HepG2 (cell line): Measurements from ENCODE around the gene IPMK. TPM values are rescaled to one million over a fixed set of nuclear protein-coding genes. Genes with fewer than 3 reads are reported as not detected.

Source experiments
- ATF7 ChIP-seq, 2 experiments: fragments of 450-650 bp in 1 of 2; sonication (generic) in 1 of 2; formaldehyde crosslinking in 1 of 2; IDR thresholded peaks; 2 replicates each; pipeline versions ENCODE4 v1.4.0 to v1.6.1; 2016 to 2020; ENCODE audit warnings: antibody characterized with exemption in 1 of 2, mild to moderate bottlenecking in 1 of 2, missing genetic modification reagents in 1 of 2
- CAMTA2 ChIP-seq: sonication (generic); formaldehyde crosslinking; IDR thresholded peaks from 2 replicates; pipeline ENCODE4 v1.4.0; 2020; ENCODE audit warnings: mild to moderate bottlenecking, missing genetic modification reagents, borderline replicate concordance
- CEBPB ChIP-seq: IDR thresholded peaks from 2 replicates; pipeline ENCODE4 v1.6.1; 2011; ENCODE audit warnings: low read depth, low read length, improper control_type of control experiment, borderline replicate concordance
- ESRRA ChIP-seq: sonication (generic); formaldehyde crosslinking; IDR thresholded peaks from 2 replicates; pipeline ENCODE4 v1.5.1; 2020; ENCODE audit warnings: mild to moderate bottlenecking, low read depth, missing genetic modification reagents
- FOXJ3 ChIP-seq: sonication (generic); formaldehyde crosslinking; IDR thresholded peaks from 2 replicates; pipeline ENCODE4 v1.4.0; 2020; ENCODE audit warnings: missing genetic modification reagents, mild to moderate bottlenecking, borderline replicate concordance
- GTF2F1 ChIP-seq: fragments of 150-350 bp; IDR thresholded peaks from 2 replicates; pipeline ENCODE4 v1.6.1; 2014; ENCODE audit warnings: low read length
- HMG20A ChIP-seq: IDR thresholded peaks from 2 replicates; pipeline ENCODE4 v1.6.1; 2016; ENCODE audit warnings: borderline replicate concordance
- IKZF1 ChIP-seq: fragments of 450-650 bp; IDR thresholded peaks from 2 replicates; pipeline ENCODE4 v1.7.1; 2016
- IRF2 ChIP-seq: IDR thresholded peaks from 2 replicates; pipeline ENCODE4 v1.6.1; 2018; ENCODE audit warnings: missing genetic modification reagents, missing compliant biosample characterization
- KDM1A ChIP-seq: IDR thresholded peaks from 2 replicates; pipeline ENCODE4 v1.6.1; 2016; ENCODE audit warnings: missing compliant biosample characterization
- MZF1 ChIP-seq: sonication (generic); formaldehyde crosslinking; IDR thresholded peaks from 2 replicates; pipeline ENCODE4 v1.8.1; 2023; ENCODE audit warnings: mild to moderate bottlenecking, missing genetic modification reagents, borderline replicate concordance
- NFATC3 ChIP-seq: sonication (generic); formaldehyde crosslinking; IDR thresholded peaks from 2 replicates; pipeline ENCODE4 v1.5.1; 2020; ENCODE audit warnings: mild to moderate bottlenecking, missing genetic modification reagents
- PAF1 ChIP-seq: IDR thresholded peaks from 2 replicates; pipeline ENCODE4 v1.6.1; 2016; ENCODE audit warnings: missing genetic modification reagents, missing compliant biosample characterization
- SMAD3 ChIP-seq: sonication (generic); formaldehyde crosslinking; IDR thresholded peaks from 2 replicates; pipeline ENCODE4 v1.4.0; 2020; ENCODE audit warnings: missing genetic modification reagents
- STAG1 ChIP-seq: sonication (generic); formaldehyde crosslinking; IDR thresholded peaks from 2 replicates; pipeline ENCODE4 v1.4.0; 2020; ENCODE audit warnings: missing genetic modification reagents
- SUZ12 ChIP-seq: fragments of 150-350 bp; IDR thresholded peaks from 2 replicates; pipeline ENCODE4 v1.6.1; 2014; ENCODE audit warnings: low read depth, low read length
- ZBTB1 ChIP-seq: sonication (generic); formaldehyde crosslinking; IDR thresholded peaks from 2 replicates; pipeline ENCODE4 v1.4.0; 2020; ENCODE audit warnings: missing genetic modification reagents, borderline replicate concordance
- ZNF3 ChIP-seq: IDR thresholded peaks from 2 replicates; pipeline ENCODE4 v1.7.0; 2017; ENCODE audit warnings: inconsistent platforms
- ZNF432 ChIP-seq: sonication (generic); formaldehyde crosslinking; IDR thresholded peaks from 2 replicates; pipeline ENCODE4 v1.5.0; 2020; ENCODE audit warnings: missing genetic modification reagents, mild to moderate bottlenecking, borderline replicate concordance
- polyA plus RNA-seq, 8 experiments: library from polyadenylated mRNA; depleted of rRNA in 3 of 8; stranded (reverse) in 7 of 8; unstranded in 1 of 8; fragments of >200 nt; fragmentation: Illumina TruSeq in 4 of 8; extraction: Trizol in 4 of 8; gene quantifications; 2 replicates each; pipeline versions ENCODE4 v1.2.1 to v1.2.3, GENCODE V29; 2011 to 2016; ENCODE audit warnings: low read depth in 4 of 8, missing spikeins in 1 of 8, mixed read lengths in 1 of 8; ENCODE audit not compliant: insufficient read depth in 1 of 8
- total RNA-seq, 5 experiments: library from RNA; depleted of rRNA; stranded (reverse); fragments of >200 nt; fragmentation: Illumina TruSeq; extraction: Trizol; gene quantifications; 2 replicates each; pipeline ENCODE4 v1.2.3, GENCODE V29; 2016; ENCODE audit warnings: low read depth in 1 of 5
- TF ChIP-seq, protein P1 (sequence below): IDR thresholded peaks from 2 replicates; pipeline ENCODE4 v1.6.1; 2016; ENCODE audit warnings: missing genetic modification reagents, missing compliant biosample characterization
- TF ChIP-seq, protein P2 (sequence below): sonication (generic); formaldehyde crosslinking; IDR thresholded peaks from 2 replicates; pipeline ENCODE4 v1.5.0; 2020; ENCODE audit warnings: missing genetic modification reagents
- TF ChIP-seq, protein P3 (sequence below): IDR thresholded peaks from 2 replicates; pipeline ENCODE4 v1.6.1; 2012; ENCODE audit warnings: low read length, improper control_type of control experiment
- TF ChIP-seq, protein P4 (sequence below): sonication (generic); formaldehyde crosslinking; IDR thresholded peaks from 2 replicates; pipeline ENCODE4 v1.5.0; 2020; ENCODE audit warnings: mild to moderate bottlenecking, missing genetic modification reagents

Gene IPMK
- total and polyA plus RNA-seq, 2 of the 13 experiments (the other 11 are each of a cell fraction or from before 2014, with no cell fraction given), result 2.7 to 3.9 TPM

DNA sequence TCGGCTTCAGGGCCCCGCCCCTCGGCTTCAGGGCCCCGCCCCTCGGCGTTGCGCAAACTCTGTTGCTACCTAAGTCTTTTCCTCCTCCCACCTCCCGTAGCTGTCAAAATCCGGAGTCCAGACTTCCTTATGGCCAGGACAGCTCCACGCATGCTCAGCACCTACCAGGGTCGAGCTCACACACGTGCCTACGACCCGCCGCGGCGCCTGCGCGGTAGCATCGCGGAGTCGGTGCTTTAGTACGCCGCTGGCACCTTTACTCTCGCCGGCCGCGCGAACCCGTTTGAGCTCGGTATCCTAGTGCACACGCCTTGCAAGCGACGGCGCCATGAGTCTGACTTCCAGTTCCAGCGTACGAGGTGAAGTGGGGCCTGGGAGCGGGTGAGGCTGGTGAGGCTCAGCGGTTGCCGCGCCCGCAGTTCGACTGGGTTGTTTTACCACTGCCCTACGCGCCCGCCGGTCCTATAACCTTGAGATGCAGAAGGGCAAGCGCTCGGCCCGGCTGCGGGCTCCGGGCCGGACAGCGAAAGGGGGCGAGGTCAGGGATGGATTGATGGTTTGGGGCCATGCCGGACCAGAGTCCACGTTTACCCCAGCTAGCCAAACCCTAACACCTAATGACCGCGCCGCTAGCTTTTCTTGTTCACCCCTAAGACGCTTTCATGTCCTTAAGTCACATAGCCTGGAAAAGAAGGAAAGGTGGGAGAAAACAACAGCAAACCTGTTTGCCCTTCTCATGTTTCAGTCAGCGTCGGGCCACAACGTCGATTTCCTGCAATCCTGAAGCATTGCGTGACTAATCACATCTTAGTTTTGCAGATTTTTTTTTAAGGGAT, 1.5 kb upstream of the IPMK start, which contains the start of gene CISD1 (continued):
- TF ChIP-seq, protein P1, sequence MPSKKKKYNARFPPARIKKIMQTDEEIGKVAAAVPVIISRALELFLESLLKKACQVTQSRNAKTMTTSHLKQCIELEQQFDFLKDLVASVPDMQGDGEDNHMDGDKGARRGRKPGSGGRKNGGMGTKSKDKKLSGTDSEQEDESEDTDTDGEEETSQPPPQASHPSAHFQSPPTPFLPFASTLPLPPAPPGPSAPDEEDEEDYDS (CRISPR knock-in tag), result peak; percentile 87
- TF ChIP-seq HMG20A (CRISPR knock-in tag), result no peak
- peak; percentile 59; the same call in 1 of the 2 replicates for TF ChIP-seq SMAD3 (CRISPR knock-in tag)
- peak; percentile 57; the same call in 1 of the 2 replicates for TF ChIP-seq ZNF432
- TF ChIP-seq KDM1A (CRISPR knock-in tag), result no peak
- no peak for TF ChIP-seq SUZ12
- peak; percentile 56; the same call in 1 of the 2 replicates for TF ChIP-seq CAMTA2 (CRISPR knock-in tag)
- TF ChIP-seq IRF2 (CRISPR knock-in tag), result peak; percentile 85; the same call in 1 of the 2 replicates
- TF ChIP-seq ZNF3, result no peak; the same call in 1 of the 2 replicates
- TF ChIP-seq STAG1 (CRISPR knock-in tag), result no peak
- TF ChIP-seq GTF2F1, result no peak
- no peak for TF ChIP-seq ATF7 (IDR thresholded peaks at IDR 0.05)
- no peak for TF ChIP-seq ATF7 (CRISPR knock-in tag; IDR thresholded peaks at IDR 0.05)
- TF ChIP-seq MZF1, result no peak
- TF ChIP-seq ESRRA, result peak; percentile 96
- TF ChIP-seq CEBPB, result peak; percentile 98
- TF ChIP-seq IKZF1, result no peak
- no peak for TF ChIP-seq PAF1
- peak; percentile 72; the same call in 1 of the 2 replicates for TF ChIP-seq FOXJ3 (CRISPR knock-in tag)
- TF ChIP-seq, protein P2, sequence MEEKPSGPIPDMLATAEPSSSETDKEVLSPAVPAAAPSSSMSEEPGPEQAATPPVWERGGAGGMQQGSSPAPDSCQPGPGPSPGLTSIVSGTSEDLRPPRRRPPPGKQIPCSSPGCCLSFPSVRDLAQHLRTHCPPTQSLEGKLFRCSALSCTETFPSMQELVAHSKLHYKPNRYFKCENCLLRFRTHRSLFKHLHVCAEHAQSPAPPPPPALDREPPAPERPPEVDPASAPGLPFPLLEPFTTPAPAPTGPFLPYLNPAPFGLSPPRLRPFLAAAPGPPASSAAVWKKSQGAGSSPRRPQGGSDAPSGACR (CRISPR knock-in tag), result 0 out of 2 replicates have a peak, but pooled peaks have one; percentile 55
- no peak for TF ChIP-seq ZBTB1 (CRISPR knock-in tag)
- TF ChIP-seq NFATC3 (CRISPR knock-in tag), result peak; percentile 67; the same call in 1 of the 2 replicates
- TF ChIP-seq, protein P3, sequence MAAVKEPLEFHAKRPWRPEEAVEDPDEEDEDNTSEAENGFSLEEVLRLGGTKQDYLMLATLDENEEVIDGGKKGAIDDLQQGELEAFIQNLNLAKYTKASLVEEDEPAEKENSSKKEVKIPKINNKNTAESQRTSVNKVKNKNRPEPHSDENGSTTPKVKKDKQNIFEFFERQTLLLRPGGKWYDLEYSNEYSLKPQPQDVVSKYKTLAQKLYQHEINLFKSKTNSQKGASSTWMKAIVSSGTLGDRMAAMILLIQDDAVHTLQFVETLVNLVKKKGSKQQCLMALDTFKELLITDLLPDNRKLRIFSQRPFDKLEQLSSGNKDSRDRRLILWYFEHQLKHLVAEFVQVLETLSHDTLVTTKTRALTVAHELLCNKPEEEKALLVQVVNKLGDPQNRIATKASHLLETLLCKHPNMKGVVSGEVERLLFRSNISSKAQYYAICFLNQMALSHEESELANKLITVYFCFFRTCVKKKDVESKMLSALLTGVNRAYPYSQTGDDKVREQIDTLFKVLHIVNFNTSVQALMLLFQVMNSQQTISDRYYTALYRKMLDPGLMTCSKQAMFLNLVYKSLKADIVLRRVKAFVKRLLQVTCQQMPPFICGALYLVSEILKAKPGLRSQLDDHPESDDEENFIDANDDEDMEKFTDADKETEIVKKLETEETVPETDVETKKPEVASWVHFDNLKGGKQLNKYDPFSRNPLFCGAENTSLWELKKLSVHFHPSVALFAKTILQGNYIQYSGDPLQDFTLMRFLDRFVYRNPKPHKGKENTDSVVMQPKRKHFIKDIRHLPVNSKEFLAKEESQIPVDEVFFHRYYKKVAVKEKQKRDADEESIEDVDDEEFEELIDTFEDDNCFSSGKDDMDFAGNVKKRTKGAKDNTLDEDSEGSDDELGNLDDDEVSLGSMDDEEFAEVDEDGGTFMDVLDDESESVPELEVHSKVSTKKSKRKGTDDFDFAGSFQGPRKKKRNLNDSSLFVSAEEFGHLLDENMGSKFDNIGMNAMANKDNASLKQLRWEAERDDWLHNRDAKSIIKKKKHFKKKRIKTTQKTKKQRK, result no peak
- TF ChIP-seq, protein P4, sequence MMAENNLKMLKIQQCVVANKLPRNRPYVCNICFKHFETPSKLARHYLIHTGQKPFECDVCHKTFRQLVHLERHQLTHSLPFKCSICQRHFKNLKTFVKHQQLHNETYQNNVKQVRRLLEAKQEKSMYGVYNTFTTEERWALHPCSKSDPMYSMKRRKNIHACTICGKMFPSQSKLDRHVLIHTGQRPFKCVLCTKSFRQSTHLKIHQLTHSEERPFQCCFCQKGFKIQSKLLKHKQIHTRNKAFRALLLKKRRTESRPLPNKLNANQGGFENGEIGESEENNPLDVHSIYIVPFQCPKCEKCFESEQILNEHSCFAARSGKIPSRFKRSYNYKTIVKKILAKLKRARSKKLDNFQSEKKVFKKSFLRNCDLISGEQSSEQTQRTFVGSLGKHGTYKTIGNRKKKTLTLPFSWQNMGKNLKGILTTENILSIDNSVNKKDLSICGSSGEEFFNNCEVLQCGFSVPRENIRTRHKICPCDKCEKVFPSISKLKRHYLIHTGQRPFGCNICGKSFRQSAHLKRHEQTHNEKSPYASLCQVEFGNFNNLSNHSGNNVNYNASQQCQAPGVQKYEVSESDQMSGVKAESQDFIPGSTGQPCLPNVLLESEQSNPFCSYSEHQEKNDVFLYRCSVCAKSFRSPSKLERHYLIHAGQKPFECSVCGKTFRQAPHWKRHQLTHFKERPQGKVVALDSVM, result peak; percentile 66; the same call in 1 of the 2 replicates
